Neural progenitor cell (in vitro differentiated cells): ENCODE results near the gene CD160.

ENCODE experiments used
- EZH2 ChIP-seq: fragments of 200-600 bp; sonication (generic); IDR thresholded peaks from 2 replicates; pipeline ENCODE4 v1.6.1; 2017; ENCODE audit warnings: antibody characterized with exemption, mild to moderate bottlenecking, moderate library complexity
- EZH2phosphoT487 ChIP-seq: fragments of 200-600 bp; sonication (generic); IDR thresholded peaks from 2 replicates; pipeline ENCODE4 v1.6.1; 2017; ENCODE audit warnings: antibody characterized with exemption

DNA sequence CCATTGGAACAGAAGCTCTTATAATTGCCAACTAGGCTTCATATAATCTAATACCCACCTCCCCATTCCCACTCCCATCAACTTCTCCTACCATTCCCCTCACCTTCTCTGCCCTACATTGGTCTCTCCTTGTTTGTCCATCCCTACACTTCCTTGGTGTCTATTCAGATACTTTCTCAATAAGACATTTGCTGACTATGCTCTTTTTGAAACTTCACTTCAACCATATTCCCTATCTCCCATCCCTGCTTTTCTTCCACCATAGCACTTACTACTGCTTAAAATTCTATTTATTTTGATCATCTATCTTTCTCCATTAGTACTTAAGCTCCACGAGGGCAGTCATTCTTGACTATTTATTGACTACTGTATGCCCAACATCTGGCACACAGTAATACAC, 40.4 kb downstream of the CD160 start:
- TF ChIP-seq EZH2phosphoT487 (no peak), EZH2 (no peak)
